ENCODE measurements around the gene AIPL1. TPM values are rescaled to one million over a fixed set of nuclear protein-coding genes. Genes with fewer than 3 reads are reported as not detected.

Gene AIPL1, protein sequence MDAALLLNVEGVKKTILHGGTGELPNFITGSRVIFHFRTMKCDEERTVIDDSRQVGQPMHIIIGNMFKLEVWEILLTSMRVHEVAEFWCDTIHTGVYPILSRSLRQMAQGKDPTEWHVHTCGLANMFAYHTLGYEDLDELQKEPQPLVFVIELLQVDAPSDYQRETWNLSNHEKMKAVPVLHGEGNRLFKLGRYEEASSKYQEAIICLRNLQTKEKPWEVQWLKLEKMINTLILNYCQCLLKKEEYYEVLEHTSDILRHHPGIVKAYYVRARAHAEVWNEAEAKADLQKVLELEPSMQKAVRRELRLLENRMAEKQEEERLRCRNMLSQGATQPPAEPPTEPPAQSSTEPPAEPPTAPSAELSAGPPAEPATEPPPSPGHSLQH
- not detected in 2 replicates for total RNA-seq

DNA sequence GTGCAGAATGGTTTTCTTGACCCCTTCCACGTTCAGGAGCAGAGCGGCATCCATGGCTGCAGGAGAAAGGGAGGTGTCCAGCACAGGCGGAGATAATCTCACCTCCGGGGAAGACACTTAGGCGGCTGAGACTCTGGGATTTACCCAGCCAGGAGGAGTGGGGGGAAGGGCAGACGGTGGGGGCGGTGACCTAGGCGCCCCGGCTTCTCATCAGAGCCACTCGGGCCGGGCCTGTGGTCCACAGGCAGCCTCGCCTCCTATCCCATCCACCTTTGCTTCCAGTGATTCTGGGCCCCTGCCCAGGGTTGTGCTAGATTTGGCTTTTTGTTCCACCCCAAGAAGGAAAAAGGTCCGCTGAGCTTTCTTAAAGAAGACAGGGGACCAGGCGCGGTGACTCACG, at the start of gene AIPL1:
AIPL1 (minus strand) TSS at position 71 of the 400 bp plus-strand sequence; CDS start at position 54, 17 bp downstream.

DNA sequence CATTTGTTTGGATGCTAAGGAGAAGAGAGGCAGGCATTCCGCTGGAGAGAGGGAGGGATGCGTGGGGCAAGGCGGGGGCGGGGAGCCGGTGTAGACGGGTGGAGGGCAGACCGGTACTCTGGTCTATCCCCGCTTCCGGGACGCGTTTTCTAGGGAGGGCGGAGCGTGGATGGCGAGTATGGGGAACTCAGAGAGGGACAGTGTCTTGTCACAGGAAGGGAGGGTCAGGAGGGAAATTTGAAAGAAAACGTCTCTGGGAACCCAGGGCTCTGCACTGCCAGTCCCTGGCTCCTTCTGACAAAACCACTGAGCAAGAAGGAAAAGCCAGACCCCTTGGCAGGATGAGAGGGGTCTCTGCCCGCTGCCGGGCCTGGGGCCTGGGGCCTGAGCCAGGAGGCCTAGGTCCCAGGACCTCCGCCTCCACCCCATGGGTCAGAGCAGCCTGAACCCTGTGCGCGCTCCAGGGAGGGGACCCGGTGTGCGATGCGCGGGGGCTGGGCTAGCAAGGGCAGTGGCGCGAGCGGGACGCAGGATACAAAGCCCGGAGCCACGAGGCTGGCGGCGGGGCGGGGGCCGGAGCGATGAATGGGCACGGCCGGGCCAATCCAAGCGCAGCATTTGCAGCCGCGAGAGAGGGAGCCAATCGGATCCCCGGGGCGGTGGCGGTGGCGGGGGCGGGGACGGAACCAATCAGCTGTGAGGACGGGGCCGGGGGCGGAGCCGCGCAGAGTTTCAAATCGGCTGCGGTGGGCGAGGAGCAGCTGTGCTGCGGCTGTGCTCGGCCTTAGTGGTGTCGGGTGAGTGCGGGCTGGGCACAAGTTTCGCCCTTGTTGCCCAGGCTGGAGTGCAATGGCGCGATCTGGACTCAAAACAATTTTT, 9.0 kb upstream of the AIPL1 start, which contains the start of gene PIMREG:
PIMREG (plus strand) TSS at position 764 of the 879 bp plus-strand sequence. CDS start 656 bp downstream, outside the sequence.

Other genes starting within 250 kb of the AIPL1 start
- 2.7 and 4.3 TPM in 2 replicates for gene PIMREG, start 9.3 kb upstream of the AIPL1 start, total RNA-seq
- gene PITPNM3, start 121.4 kb upstream of the AIPL1 start, total RNA-seq: 0.14 and 0.28 TPM in 2 replicates
- gene KIAA0753, start 205.6 kb upstream of the AIPL1 start, total RNA-seq: 8.2 and 11.3 TPM in 2 replicates
- 102 and 110 TPM in 2 replicates for gene TXNDC17, start 205.9 kb upstream of the AIPL1 start, total RNA-seq
- gene MED31, start 216.5 kb upstream of the AIPL1 start, total RNA-seq: 8.5 and 10.4 TPM in 2 replicates
- 0.18 and 0.43 TPM in 2 replicates for gene C17orf100, start 216.6 kb upstream of the AIPL1 start, total RNA-seq